Esophagus squamous epithelium (tissue), 4 donors: ENCODE results near the gene SUN3.

Experiments
- POLR2A ChIP-seq, 4 donors: fragments of 450-650 bp; IDR thresholded peaks; one replicate each; pipeline ENCODE4 v1.6.1; 2017; ENCODE audit warnings: antibody characterized with exemption in 4 of 4, mild to moderate bottlenecking in 4 of 4, moderate library complexity in 3 of 4
- TF ChIP-seq, protein P1 (sequence below), 6 experiments: fragments of 450-650 bp in 4 of 6; fragments of 200-600 bp in 2 of 6; sonication (generic) in 2 of 6; IDR thresholded peaks; one replicate each; pipeline ENCODE4 v1.5.1; 2016 to 2019; ENCODE audit warnings: antibody characterized with exemption in 6 of 6, mild to moderate bottlenecking in 4 of 6, moderate library complexity in 4 of 6

DNA sequence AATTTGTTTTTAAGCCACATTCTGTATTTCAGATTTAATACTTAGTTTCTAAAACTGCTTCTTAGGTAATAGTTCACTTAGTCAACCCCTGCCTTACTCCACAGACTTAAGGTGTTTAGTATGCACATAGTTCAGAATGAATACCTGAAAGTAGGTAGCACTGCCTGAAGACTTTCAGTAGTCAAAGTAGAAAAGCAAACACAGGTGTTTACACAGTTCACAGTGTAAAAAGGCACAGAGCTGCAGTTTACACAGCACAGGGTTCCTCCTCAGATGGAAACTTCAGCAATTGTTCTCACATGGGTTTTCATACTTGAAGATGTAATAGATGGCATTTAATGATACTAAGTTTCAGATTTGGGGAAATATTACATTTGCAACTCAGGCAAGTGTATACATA, 77.5 kb downstream of the SUN3 start:
- TF ChIP-seq, protein P1, sequence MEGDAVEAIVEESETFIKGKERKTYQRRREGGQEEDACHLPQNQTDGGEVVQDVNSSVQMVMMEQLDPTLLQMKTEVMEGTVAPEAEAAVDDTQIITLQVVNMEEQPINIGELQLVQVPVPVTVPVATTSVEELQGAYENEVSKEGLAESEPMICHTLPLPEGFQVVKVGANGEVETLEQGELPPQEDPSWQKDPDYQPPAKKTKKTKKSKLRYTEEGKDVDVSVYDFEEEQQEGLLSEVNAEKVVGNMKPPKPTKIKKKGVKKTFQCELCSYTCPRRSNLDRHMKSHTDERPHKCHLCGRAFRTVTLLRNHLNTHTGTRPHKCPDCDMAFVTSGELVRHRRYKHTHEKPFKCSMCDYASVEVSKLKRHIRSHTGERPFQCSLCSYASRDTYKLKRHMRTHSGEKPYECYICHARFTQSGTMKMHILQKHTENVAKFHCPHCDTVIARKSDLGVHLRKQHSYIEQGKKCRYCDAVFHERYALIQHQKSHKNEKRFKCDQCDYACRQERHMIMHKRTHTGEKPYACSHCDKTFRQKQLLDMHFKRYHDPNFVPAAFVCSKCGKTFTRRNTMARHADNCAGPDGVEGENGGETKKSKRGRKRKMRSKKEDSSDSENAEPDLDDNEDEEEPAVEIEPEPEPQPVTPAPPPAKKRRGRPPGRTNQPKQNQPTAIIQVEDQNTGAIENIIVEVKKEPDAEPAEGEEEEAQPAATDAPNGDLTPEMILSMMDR (IDR thresholded peaks at IDR 0.05): no peak
- no peak for TF ChIP-seq POLR2A (IDR thresholded peaks at IDR 0.05)
